GM21619 (cell line): ENCODE data around the gene NOTCH4.
"Not testable (repeated sequence)": the region's sequence is repeated elsewhere in the genome, so short reads cannot be mapped to it uniquely, and the experiment has no call there.

Source experiments
- ATAC-seq: cut with Tn5 transposase; IDR thresholded peaks from one replicate; pipeline ENCODE4 v1.9.1; 2021; ENCODE audit not compliant: unreplicated experiment

NOTCH4 gene

GRCh38 chr6:32223258-32224235 lies at the start of gene NOTCH4:
Gene NOTCH4 (minus strand): TSS chr6:32224067. CDS start chr6:32223928, 139 bp downstream.
- no peak for ATAC-seq

DNA sequence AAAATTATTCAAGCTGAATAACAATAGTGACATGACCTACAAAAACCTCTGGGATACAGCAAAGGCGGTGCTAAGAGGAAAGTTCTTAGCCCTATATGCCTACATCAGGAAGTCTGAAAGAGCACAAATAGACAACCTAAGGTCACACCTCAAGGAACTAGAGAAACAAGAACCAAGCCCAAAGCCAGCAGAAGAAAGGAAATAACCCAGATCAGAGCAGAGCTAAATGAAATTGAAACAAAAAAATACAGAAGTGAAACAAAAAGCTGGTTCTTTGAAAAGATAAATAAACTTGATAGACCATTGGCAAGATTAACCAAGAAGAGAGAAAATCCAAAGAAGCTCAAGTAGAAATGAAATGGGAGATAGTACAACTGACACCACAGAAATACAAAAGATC lies 47.6 kb upstream of the NOTCH4 start:
- ATAC-seq: no peak

DNA sequence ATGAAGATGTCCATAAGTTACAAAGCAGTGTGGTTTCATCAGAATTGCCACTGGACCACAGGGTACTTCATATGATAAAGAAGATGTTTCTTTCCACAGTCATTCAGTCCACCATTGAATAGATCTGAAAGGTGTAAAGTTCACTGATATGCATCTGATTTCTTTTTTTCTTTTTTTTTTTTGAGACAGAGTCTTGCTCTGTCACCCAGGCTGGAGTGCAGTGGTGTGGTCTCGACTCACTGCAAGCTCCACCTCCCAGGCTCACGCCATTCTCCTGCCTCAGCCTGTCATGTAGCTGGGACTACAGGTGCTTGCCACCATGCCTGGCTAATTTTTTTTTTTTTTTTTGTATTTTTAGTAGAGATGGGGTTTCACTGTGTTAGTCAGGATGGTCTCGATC lies 44.6 kb upstream of the NOTCH4 start:
- ATAC-seq: not testable (repeated sequence)

GRCh38 chr6:32267035-32267434 lies 43.2 kb upstream of the NOTCH4 start:
- ATAC-seq: peak; percentile 56

GRCh38 chr6:32257262-32257661 lies 33.4 kb upstream of the NOTCH4 start:
- ATAC-seq: not testable (repeated sequence)

GRCh38 chr6:32255199-32256153 lies 31.6 kb upstream of the NOTCH4 start:
- no peak for ATAC-seq

- ATAC-seq: no peak
These were observed 30.9 kb upstream of the NOTCH4 start for GRCh38 chr6:32254761-32255198.

DNA sequence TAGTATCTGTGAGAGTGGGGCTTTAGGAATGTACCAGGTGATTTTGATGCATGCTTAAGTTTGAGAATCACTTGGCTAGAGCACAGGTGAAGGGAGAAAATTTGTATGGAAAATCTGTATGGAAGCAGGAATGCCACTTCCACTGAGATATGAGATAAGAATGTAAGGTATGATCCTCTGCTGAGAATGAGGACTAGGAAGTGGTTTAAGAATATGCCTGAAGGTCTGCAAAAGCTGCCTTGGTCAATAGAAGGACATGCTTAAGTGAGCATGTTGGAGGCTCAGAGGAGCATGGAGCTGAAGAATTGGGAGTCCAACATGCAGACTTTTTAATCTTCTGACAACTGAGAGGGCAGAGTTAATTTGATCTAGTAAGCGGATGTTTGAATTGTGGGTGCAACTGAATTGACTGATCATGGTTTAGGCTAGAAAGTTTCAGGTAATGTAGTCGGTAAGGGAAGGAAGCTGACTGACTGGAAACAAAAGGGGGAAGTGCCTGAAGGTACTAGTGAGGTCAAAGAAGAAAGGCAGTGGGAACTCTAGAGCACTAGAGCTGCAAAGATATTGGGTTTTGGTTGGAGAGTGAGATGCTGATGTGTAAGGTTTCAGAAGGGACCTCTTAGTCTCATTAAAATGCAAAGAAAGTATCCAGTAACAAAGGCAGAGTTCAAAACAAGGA lies 28.6 kb upstream of the NOTCH4 start:
- no peak for ATAC-seq

GRCh38 chr6:32249262-32249661 lies 25.4 kb upstream of the NOTCH4 start:
- no peak for ATAC-seq

DNA sequence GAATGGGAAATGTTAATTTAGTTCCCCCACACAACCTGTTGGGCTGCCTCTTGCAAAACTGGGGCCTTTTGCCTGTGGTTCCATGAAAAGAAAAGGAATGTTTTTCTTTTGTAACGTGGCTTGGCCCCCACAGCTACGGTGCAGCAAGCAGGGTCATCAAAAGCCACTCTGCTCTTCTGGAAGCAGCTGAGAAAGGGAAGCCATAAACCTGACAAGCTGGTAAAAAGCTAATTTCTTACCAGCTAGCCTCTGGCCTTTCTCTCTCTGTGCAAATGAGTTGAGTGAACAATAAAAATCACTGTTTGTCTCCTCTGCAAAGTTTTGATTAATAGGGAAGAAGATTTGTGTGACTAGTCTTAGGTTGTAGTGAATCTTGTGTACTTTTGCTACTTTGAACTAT lies 23.5 kb upstream of the NOTCH4 start:
- no peak for ATAC-seq

GRCh38 chr6:32244946-32245398 lies 21.1 kb upstream of the NOTCH4 start:
- no peak for ATAC-seq

DNA sequence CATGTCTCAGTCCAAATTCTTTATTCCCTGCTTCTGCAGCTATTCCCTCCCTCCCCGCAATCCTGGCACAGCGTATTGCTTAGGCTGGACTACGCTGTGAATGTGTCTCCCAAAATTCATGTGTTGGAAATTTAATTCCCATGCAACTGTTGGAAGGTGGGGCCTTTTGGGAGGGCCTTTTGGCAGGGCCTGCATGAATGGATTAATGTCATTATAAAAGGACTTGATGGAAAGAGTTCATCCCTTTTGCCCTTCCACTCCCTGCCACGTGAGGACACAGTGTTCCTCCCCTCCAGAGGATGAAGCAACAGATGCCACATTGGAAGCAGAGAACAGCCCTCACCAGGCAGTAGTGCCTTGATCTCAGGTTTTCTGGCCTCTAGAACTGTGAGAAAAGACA lies 20.4 kb upstream of the NOTCH4 start:
- ATAC-seq: no peak

GRCh38 chr6:32242318-32242813 lies 18.5 kb upstream of the NOTCH4 start:
- not testable (repeated sequence) for ATAC-seq

- ATAC-seq: no peak
These were observed 16.8 kb upstream of the NOTCH4 start for GRCh38 chr6:32240686-32241085.

- ATAC-seq: no peak
These were observed 15.6 kb upstream of the NOTCH4 start for GRCh38 chr6:32239462-32239861.

DNA sequence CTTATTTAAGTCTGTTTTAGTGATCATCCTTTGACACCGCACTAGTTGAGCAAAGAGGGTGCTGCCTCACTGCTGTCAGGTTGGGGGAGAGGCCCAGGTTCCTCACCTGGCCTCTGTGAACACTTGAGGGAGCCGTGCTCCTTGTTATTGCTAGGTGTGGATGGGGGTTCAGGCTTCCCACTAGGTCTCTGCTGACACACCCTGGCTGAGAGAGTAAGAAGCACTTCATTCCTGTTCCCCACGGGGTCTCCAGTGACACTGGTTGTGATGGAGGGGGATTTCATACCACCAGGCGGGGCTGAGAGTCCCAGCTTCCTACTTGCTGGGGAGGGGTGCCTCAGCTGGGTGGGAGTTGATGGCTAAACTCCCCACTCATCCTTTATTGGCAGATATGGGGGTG lies 11.1 kb upstream of the NOTCH4 start:
- ATAC-seq: no peak

- no peak for ATAC-seq
These were observed 2.6 kb upstream of the NOTCH4 start for GRCh38 chr6:32226434-32226833.

DNA sequence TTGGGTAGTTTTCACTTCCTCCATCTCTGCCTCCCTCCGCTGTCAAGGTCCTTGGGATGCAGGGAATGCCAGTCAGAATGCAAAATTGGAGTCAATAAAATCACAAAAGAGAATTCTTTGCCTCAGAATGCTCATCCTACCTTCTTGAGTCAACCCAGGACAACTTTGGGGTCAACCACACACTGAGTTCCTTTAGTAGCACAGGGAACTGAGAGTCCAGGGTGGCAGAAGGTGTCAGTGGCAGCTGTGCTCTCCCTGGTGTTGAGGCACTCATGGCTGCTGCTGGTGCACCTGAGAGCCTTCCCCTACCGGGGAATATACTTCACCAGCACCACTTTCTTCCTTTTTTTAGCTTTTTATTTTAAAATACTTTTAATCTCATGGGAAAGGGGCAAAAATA lies 829 bp upstream of the NOTCH4 start:
- ATAC-seq: no peak

- no peak for ATAC-seq
These were observed 1.3 kb downstream of the NOTCH4 start for GRCh38 chr6:32222333-32223230.

GRCh38 chr6:32220021-32220420 lies 3.8 kb downstream of the NOTCH4 start:
- ATAC-seq: no peak
